ENCODE measurements around the gene ARHGEF40. TPM values are rescaled to one million over a fixed set of nuclear protein-coding genes. Genes with fewer than 3 reads are reported as not detected.
A peak's percentile ranks its signal among the peaks of the same experiment; 100 is the strongest.
"Not testable (repeated sequence)": the region's sequence is repeated elsewhere in the genome, so short reads cannot be mapped to it uniquely, and the experiment has no call there.

Gene ARHGEF40
- total RNA-seq, 1 experiment from 2014 or later, result 50.3 TPM

DNA sequence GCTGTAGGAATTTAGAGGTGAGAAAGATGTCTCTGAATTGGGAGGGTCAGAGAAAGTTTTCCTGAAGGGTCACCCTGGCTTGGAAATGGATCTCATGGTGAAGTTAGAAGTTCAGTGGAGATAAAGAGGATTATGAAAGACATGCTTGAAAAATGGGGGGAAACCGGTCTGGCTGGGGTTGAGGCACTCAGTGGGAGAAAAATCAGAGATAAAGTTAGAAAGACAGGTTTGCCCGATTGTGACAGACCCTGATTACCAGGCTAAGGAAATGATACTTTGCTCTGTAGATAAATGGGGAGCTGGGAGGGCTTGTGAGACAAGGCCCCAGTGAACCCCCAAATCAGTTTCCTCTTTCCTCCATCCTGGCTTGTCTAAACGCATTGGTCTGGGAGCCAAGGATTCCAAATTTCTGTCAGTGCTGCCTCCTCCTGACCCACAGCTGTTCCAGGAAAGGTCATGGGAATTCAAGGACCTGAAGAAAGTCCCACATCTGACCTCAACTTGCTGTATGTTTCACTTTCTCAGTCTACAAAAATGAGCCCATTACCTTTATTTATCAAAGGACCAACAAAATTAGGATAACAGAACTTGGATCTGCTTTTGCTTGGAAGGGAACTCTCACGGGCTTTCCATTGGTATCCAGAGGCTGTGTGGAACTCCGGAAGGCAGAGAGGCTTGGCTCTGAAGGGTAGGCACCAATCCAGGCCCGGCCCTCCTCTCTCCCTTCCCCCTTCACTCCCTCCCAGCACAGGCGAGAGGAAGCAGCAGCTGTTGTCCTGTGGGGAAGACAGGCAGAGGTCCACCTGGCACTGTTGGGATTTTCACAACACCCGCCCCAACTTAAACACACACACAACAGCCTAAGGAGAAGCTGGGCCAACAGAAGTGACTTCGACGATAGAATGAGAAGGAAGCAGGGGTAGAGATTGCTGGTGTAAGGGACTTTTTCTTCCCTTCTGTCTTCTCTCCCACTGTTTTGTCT, 31.4 kb upstream of the ARHGEF40 start:
- in situ Hi-C loops (cut with HindIII; ENCODE audit: low sequenced_read_pairs), result no loop called here
- DNase-seq (ENCODE audit: low spot score), result peak; percentile 62

DNA sequence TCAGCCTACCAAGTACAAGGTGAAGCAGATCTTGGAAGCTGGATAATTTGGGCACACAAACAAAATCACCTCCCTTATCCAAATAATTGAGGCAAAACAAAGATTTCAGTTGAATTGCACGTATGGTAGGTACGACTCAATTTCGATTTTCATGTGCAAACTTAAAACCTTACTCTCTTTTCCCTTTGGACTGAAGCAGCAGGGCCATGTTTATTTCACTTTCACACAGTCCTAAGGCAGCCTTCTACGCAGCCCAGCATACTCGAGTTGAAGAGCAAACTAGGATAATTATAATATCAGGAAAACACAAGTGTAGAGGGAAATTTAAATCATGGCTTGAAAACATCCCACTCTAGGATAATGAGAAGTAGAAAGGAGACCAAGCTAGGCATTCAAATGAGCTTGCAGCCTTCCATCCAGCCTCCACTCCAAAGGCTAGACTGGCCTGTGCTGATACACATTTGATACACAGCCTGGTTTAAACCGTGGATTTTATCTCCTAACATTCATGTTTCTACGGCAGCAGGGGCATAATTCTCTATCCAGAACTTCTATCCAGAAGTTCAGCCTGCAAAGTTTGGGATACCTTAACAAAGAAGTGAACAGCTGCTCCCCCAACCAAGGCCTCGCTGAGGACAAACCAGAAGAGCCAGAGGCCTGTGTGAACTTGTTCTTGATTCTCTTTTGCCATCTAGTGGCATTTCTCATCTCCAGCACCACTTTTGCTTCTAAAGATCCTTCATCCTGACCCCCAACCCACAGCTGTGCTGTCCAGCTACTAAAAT, 30.3 kb upstream of the ARHGEF40 start:
- in situ Hi-C loops (cut with HindIII; ENCODE audit: low sequenced_read_pairs), result no loop called here
- DNase-seq (ENCODE audit: low spot score), result peak; percentile 52

DNA sequence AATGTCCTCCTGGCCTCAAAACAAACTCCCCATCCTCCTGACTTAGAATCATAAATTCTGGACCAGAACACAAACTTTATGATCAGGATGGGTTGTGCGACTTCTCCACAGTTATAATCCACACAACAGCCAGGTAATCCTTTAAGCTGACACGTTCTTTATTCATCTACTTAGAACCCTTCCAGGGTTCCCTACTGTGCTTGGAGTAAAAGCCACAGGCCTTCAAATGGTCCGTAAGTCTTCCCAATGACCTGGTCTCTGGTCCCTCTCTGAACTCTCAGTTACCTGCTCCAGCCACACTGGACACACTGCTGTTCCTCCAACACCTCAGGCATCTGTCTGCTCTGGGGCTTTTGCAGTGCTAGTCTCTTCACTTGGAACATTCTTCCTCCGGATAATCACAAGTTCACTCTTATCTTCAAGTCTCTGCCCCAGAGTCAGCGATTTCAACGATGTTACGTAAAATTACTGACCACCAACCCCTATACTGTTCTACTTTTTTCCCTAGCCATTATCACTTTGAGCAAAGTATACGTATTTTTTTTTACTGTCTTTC, 29.7 kb upstream of the ARHGEF40 start:
- in situ Hi-C loops (cut with HindIII; ENCODE audit: low sequenced_read_pairs), result no loop called here

DNA sequence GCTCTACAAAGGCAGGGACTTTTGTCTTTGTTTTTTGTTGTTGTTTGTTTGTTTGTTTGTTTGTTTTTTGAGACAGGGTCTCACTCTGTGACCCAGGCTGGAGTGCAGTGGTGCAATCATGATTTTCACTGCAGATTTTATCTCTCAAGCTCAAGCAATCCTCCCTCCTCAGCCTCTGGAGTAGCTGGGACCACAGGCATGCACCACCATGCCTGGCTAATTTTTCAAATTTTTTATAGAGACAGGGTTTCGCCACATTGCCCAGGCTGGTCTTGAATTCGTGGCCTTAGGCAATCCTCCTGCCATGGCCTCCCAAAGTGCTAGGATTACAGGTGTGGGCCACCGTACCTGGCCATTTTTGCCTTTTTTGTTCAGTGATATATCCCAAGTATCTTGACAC, 29.2 kb upstream of the ARHGEF40 start:
- in situ Hi-C loops (cut with HindIII; ENCODE audit: low sequenced_read_pairs), result not testable (repeated sequence)

More for the DNA sequence above, 29.7 kb upstream of the ARHGEF40 start:
- no peak for DNase-seq (ENCODE audit: low spot score)

DNA sequence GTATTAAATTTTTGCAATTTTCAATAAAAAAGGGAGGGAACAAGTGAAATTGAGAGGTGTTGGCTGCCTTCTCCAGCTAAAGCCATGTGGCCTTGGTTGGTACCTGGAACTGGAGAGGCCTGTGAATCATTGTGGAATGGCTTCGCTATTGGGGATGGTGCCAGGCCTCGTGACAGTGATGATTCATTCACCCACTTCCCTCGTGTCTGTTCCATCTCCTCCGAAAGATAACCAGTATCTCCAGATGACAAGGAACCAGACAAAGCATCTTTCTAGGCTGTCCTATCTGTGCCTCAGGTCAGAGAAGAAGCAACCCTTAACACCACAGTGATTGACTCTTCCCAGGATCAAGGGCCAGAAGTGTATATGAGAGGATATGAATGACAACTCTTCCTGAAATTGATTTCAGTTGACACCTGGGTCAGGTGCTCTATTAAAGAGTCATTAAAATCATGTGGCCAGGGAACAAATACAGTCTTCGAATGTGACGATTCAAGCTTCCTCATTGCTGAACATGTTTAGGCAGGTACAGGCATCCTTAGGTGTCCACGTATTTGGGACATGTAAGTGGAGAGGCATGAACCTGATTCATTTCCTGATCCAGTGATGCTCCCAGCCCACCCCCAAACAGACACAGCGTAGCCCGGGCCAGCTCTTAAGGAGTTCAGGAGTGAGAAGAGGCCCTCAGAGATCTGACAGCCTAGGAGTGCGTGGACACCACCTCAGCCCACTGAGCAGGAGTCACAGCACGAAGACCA, 28.2 kb upstream of the ARHGEF40 start, which contains the start of gene RNASE7:
RNASE7 (plus strand) TSS at position 687 of the 758 bp plus-strand sequence. CDS start 631 bp downstream, outside the sequence.
- DNase-seq (ENCODE audit: low spot score), result no peak
- in situ Hi-C loops (cut with HindIII; ENCODE audit: low sequenced_read_pairs), result no loop called here

More for the DNA sequence above, 29.2 kb upstream of the ARHGEF40 start:
- DNase-seq (ENCODE audit: low spot score), result not testable (repeated sequence)

DNA sequence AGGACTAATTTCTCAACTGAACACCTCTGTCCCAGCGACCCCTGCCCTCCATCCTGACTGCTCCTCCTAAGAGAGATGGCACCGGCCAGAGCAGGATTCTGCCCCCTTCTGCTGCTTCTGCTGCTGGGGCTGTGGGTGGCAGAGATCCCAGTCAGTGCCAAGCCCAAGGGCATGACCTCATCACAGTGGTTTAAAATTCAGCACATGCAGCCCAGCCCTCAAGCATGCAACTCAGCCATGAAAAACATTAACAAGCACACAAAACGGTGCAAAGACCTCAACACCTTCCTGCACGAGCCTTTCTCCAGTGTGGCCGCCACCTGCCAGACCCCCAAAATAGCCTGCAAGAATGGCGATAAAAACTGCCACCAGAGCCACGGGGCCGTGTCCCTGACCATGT, 27.2 kb upstream of the ARHGEF40 start:
- in situ Hi-C loops (cut with HindIII; ENCODE audit: low sequenced_read_pairs), result no loop called here
- no peak for DNase-seq (ENCODE audit: low spot score)

DNA sequence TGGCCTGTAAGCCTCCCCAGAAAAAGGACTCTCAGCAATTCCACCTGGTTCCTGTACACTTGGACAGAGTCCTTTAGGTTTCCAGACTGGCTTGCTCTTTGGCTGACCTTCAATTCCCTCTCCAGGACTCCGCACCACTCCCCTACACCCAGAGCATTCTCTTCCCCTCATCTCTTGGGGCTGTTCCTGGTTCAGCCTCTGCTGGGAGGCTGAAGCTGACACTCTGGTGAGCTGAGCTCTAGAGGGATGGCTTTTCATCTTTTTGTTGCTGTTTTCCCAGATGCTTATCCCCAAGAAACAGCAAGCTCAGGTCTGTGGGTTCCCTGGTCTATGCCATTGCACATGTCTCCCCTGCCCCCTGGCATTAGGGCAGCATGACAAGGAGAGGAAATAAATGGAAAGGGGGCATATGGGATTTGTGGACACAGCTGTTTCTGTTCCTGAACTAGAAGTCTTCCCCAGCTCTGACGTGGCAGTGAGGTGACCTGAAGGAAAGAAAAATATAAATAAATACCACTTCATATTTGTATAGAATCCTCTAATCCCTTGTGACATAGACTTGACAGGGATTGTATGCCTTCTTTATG, 26.6 kb upstream of the ARHGEF40 start:
- DNase-seq (ENCODE audit: low spot score), result no peak
- in situ Hi-C loops (cut with HindIII; ENCODE audit: low sequenced_read_pairs), result no loop called here

DNA sequence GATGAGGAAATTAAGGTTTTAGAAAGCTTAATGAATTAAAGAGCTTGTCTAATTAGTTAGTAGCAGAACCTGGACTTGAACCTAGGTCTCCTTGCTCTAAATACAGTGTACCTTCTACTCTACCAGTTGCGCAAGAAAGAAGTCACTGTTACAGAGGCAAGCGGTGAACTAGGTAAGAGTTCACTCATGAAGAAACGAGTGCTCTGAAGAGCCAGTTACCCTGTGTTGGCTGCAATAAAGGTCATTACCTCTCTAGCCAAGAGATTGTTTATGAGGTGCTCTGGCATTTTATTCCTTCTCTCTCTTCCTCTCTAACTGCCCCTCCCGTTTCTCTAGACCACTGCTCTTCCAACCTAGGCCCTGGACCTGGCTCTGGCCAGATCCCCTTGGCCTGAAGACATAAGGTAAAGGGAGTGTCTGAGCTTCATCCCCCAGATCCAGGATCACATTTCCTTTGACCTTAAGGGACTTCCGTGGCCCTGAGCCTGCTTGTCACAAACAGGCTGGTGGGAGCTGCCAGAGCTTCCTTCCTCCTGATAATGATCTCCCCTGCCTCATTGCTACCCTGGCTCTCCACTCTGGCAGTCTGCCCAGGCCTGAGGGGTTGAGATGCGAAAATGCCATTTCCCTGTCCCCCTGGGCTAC, 26.0 kb upstream of the ARHGEF40 start:
- no peak for DNase-seq (ENCODE audit: low spot score)
- in situ Hi-C loops (cut with HindIII; ENCODE audit: low sequenced_read_pairs), result no loop called here

DNA sequence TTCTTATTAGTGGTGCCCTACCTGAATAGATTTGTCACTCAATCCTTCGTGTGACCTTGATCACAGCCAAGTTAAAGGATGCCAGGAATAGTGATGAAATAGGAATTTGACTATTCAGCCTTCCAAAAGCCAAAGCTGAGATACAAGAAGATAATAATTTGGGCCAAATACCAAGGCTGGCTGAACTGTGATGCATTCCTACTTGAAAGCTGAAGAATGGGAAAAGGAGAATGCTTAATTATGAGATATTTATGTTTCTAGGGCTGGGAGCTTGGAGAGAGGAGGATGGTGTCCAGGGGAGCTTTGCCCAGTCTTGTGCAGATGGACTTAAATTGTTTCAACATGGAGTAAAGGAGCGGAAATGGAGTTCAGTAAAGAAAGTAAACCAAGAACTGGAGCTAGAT, 22.7 kb upstream of the ARHGEF40 start:
- in situ Hi-C loops (cut with HindIII; ENCODE audit: low sequenced_read_pairs), result no loop called here

DNA sequence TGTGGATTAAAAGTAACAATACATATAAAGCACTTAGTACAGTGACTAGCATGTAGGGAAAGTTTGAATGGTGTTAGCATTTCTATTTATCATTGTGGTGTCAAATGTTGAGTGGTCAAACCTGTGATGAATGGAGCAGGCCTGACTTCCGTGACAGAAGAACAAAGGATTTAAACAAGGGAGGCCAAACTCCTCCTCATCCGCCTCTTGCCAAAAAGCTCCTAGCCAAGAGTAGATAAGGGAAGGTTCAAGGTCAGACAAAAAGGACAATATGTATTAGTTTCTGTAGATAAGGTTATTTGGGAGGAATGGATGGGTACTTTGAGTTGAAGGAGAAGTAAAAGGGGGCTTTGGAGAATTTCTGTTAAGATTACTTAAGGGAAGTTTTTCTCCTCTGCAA, 21.5 kb upstream of the ARHGEF40 start:
- DNase-seq (ENCODE audit: low spot score), result no peak
- in situ Hi-C loops (cut with HindIII; ENCODE audit: low sequenced_read_pairs), result no loop called here

More for the DNA sequence above, 22.7 kb upstream of the ARHGEF40 start:
- DNase-seq (ENCODE audit: low spot score), result no peak

DNA sequence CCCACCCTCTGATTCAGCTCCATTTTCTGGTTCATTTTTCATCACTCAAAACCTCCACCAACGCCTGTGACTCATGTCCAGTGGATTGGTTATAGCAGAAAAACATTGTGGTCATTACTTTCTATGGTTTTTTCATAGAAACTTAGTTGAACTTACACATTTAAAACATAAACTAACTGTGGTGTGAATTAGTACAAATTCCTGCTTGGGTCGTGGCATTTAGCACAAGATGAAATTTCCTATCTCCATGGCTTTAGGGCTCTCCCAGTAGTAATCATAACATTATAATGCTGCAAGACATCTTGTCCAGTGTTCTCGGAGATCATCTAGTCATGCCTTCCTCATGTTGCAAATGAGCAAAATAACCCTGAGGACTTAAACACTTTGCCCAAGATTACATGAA, 20.8 kb upstream of the ARHGEF40 start:
- no peak for DNase-seq (ENCODE audit: low spot score)
- in situ Hi-C loops (cut with HindIII; ENCODE audit: low sequenced_read_pairs), result no loop called here

DNA sequence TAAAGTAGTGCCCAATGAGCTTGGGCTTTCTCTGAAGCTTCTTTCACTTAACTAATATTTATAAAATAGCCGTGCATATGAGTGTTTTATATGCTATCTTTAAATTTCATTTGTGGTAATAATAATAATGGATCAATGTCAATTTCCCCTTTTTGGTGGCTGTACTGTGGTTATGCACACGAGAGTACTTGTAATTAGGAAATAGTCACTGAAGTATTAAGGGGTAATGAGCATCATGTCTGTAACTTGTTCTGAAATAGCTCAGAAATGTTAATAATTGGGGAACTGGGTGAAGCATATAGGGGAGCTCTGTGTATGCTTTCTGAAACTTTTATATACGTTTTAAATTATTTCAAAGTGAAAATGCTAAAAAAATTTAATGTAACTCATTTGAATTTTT, 19.5 kb upstream of the ARHGEF40 start:
- no peak for DNase-seq (ENCODE audit: low spot score)
- in situ Hi-C loops (cut with HindIII; ENCODE audit: low sequenced_read_pairs), result no loop called here

DNA sequence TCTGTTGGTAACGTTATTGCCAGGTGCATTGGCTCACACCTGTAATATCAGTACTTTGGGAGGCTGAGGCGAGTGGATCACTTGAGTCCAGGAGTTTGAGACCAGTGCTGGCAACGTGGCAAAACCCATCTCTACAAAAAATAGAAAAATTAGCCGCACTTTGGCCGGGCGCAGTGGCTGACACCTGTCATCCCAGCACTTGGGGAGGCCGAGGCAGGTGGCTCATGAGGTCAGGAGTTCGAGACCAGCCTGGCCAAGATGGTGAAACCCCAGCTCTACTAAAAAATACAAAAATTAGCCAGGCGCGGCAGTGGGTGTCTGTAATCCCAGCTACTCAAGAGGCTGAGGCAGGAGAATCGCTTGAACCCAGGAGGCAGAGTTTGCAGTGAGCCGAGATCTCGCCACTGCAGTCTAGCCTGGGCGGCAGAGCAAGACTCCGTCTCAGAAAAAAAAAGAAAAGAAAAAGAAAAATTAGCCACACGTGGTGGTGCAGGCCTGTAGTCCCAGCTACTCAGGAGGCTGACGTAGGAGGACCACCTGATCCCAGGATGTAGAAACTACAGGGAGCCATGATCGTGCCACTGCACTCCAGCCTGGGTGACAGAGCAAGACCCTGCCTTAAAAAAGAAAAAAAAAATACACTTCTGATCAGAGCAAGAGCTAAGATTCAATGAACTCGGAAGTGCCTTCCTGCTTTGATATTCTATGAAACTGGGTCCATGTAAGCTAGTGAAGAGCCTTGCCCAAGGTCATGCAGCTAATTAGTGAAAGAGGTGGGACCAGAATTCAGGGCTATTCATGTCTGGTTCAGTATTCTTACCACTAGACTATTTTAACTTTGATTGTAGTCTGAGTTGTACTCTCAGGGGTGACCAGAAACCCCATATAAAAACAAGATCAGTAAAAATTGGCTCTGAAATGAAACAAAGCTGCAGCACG, 16.7 kb upstream of the ARHGEF40 start:
- DNase-seq (ENCODE audit: low spot score), result no peak

DNA sequence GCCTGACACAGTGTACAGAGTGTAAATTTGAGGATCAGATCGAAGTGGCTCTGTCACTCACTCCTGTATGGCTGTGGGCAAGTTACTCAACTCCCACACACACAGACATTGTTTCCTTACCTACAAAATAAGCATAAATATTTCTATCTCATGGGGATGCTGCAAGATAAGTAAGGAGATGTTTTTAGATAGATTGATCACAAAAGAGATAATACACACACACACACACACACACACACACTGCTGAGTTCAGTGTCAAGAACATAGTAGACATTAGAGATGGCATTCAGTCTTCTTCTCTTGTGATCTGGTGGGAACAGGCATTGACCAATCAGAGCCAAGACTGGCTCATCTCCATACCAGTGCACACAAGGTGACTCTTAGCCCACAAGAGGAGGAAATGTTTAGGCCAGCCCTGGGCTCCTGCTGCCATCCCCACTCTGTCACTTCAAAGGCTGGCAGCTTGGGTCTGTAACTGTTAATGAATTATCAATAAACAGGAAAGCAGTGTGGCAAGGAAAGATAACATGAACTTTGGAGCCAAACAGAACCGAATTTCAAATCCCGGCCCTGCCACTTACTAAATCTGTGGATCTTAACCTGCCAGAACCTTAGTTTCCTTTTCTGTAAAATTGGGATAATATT, 15.9 kb upstream of the ARHGEF40 start:
- DNase-seq (ENCODE audit: low spot score), result no peak
- in situ Hi-C loops (cut with HindIII; ENCODE audit: low sequenced_read_pairs), result no loop called here

More for the DNA sequence above, 16.7 kb upstream of the ARHGEF40 start:
- in situ Hi-C loops (cut with HindIII; ENCODE audit: low sequenced_read_pairs), result no loop called here

DNA sequence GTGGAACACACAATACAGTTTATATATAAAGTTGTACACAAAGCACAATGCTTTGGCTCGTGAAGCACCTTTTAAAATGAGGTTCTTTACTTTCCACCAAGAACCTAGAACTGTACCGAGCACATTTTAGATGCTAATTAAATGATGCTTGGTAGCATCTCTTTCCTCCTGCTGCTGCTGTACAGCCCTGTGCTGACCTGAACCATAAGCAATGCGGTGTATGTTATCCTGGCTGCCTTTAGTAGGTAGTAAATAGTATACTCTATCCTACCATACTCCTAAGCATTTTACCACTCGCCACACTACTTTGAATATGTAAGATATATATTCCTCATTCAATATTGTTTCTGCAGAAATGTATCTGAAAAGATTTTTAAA, 15.3 kb upstream of the ARHGEF40 start:
- in situ Hi-C loops (cut with HindIII; ENCODE audit: low sequenced_read_pairs), result no loop called here
- DNase-seq (ENCODE audit: low spot score), result no peak

DNA sequence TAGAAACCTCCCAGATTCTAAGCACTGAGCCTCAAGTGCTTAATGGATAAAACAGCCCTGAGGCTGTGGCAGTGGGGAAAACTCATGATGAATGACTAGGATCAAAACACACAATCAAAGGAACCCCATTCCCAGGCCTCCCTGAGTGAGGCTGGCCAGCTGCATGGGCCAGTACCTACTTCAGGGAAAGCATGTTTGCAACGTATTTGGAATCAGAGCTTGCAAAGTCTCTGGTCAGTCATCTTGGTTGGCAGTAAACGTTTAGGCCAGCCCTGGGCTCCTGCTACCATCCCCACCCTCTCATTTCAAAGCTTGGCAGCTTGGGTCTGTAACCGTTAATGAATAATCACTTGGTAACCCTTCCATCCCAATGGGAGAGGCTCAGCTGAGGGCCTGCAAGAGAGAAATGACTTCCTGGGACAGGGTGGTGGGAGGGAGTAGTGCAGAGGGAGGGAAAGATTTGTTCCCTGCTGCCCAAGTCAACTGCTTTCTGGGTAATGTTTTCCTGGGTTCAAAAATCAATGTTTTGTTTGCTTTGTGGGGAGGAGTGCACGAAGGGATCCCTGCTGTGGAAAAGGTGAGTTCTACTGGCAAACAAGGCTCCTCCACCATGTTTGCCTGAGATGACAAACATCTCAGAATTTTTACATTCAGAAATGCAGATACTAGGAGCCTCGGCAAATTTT, 14.5 kb upstream of the ARHGEF40 start:
- in situ Hi-C loops (cut with HindIII; ENCODE audit: low sequenced_read_pairs), result no loop called here
- DNase-seq (ENCODE audit: low spot score), result no peak

Data from G401 (cell line).